Measurements from ENCODE around the gene MYL11.

- TF ChIP-seq EZH2 (IDR thresholded peaks at IDR 0.05; ENCODE audit: borderline replicate concordance, low read length) (no peak), CTCF (IDR thresholded peaks at IDR 0.05; ENCODE audit: low read length) (no peak)
These were observed 34.0 kb upstream of the MYL11 start for GRCh38 chr16:30340621-30341020.
